HEK293T (cell line): ENCODE data around the gene GPR25.

Experiments used
- CTCF ChIA-PET: fragments of 350-600 bp; formaldehyde crosslinking; extraction: SDS; loops from one replicate; lab custom pipeline; 2021; ENCODE audit warnings: antibody characterized with exemption, inconsistent platforms; lab: Yijun Ruan, JAX
- POLR2A ChIA-PET: fragments of 350-600 bp; formaldehyde crosslinking; extraction: SDS; loops from one replicate; lab custom pipeline; 2020; ENCODE audit warnings: antibody characterized with exemption, inconsistent platforms; lab: Yijun Ruan, JAX
- DNase-seq: peaks from one replicate; pipeline ENCODE4 v3.0.0; 2012; ENCODE audit warnings: mixed read lengths; ENCODE audit errors: extremely low spot score
- ARNT ChIP-seq: fragments of 450-650 bp; IDR thresholded peaks from 2 replicates; pipeline ENCODE4 v1.6.1; 2017; ENCODE audit warnings: mild to moderate bottlenecking
- BHLHE40 ChIP-seq: fragments of 450-650 bp; IDR thresholded peaks from 2 replicates; pipeline ENCODE4 v1.6.1; 2016; ENCODE audit warnings: mild to moderate bottlenecking, moderate library complexity, borderline replicate concordance
- CTBP1 ChIP-seq: fragments of 450-650 bp; IDR thresholded peaks from 2 replicates; pipeline ENCODE4 v1.6.1; 2016; ENCODE audit warnings: borderline replicate concordance
- ELF4 ChIP-seq: fragments of 450-650 bp; IDR thresholded peaks from 2 replicates; pipeline ENCODE4 v1.6.1; 2017; ENCODE audit warnings: antibody characterized with exemption
- FOXA1 ChIP-seq: fragments of 450-650 bp; IDR thresholded peaks from 2 replicates; pipeline ENCODE4 v1.6.1; 2016; ENCODE audit warnings: mild to moderate bottlenecking
- FOXK2 ChIP-seq: fragments of 450-650 bp; IDR thresholded peaks from 2 replicates; pipeline ENCODE4 v1.6.1; 2016; ENCODE audit warnings: mild to moderate bottlenecking
- FOXM1 ChIP-seq: fragments of 450-650 bp; IDR thresholded peaks from 2 replicates; pipeline ENCODE4 v1.6.1; 2017; ENCODE audit warnings: mild to moderate bottlenecking, borderline replicate concordance
- HDGF ChIP-seq: fragments of 450-650 bp; IDR thresholded peaks from 2 replicates; pipeline ENCODE4 v1.6.1; 2017; ENCODE audit warnings: antibody characterized with exemption, borderline replicate concordance
- L3MBTL2 ChIP-seq: fragments of 450-650 bp; conservative IDR thresholded peaks from 2 replicates; pipeline ENCODE4 v1.6.1; 2016; ENCODE audit warnings: mild to moderate bottlenecking
- LEF1 ChIP-seq: fragments of 450-650 bp; IDR thresholded peaks from 2 replicates; pipeline ENCODE4 v1.6.1; 2017; ENCODE audit warnings: mild to moderate bottlenecking, borderline replicate concordance
- NFRKB ChIP-seq: fragments of 450-650 bp; IDR thresholded peaks from 2 replicates; pipeline ENCODE4 v1.6.1; 2016; ENCODE audit warnings: mild to moderate bottlenecking, moderate library complexity
- PKNOX1 ChIP-seq: fragments of 450-650 bp; IDR thresholded peaks from 2 replicates; pipeline ENCODE4 v1.6.1; 2016
- SP1 ChIP-seq: fragments of 450-650 bp; IDR thresholded peaks from 2 replicates; pipeline ENCODE4 v1.6.1; 2017
- SUZ12 ChIP-seq: fragments of 450-650 bp; IDR thresholded peaks from 2 replicates; pipeline ENCODE4 v1.6.1; 2016; ENCODE audit warnings: mild to moderate bottlenecking
- TARDBP ChIP-seq: fragments of 450-650 bp; IDR thresholded peaks from 2 replicates; pipeline ENCODE4 v1.6.1; 2016
- ZNF384 ChIP-seq: fragments of 450-650 bp; IDR thresholded peaks from 2 replicates; pipeline ENCODE4 v1.6.1; 2016

GPR25 gene

DNA sequence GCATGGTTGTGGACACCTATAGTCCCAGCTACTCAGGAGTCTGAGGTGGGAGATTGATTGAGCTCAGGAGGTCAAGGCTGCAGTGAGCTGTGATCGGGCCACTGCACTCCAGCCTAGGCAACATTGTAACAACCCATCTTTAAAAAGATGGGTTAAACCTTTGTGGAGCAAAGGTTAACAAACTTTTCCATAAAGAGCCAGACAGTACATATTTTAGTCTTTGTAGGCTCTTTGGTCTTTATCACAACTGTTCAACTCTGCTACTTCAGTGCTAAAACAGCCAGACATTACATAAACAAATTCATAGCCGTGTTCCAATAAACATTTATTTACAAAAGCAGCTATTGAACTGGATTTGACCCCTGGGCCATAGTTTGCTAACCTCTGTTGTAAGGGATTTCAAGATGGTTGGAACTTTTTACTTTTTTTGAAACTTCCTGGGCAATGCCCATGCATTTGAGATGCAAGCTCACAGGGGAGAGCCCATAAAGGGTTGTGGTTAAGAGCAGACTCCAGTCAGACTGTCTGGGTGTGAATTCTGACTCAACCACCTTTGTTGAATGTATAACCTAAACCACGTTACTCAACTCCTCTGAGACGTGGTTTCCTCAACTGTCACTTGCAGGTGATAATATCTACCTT lies 32.8 kb downstream of the GPR25 start:
- ChIA-PET POLR2A (no interaction called here), CTCF (no interaction called here)
- no peak for TF ChIP-seq TARDBP
- DNase-seq, result no peak

DNA sequence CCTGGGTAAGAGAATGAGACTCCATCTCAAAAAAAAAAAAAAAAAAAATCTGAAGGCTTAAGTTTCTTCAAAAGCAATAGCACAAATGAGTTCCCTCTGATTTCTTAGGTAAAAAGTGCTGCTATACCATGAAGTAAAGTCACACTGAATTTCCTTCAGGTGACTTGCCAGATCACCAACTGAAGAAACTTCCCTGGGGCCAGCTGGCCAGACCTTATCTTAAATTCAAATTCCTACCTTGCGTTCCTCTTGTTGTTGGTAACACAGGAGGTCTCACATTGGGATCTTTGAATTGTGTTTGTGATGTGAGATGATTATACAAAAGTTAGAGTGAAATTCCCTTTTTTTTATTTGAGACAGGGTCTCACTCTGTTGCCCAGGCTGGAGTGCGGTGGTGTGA lies 33.7 kb downstream of the GPR25 start:
- POLR2A ChIA-PET, result no interaction called here
- no peak for TF ChIP-seq L3MBTL2
- no peak for TF ChIP-seq FOXA1
- TF ChIP-seq SUZ12, result no peak
- CTCF ChIA-PET, result interaction anchor here (1.2 kb wide), 1 partner anchor 65 kb away, joined by 3 read pairs; no protein-coding TSS in a partner anchor
- no peak for DNase-seq

DNA sequence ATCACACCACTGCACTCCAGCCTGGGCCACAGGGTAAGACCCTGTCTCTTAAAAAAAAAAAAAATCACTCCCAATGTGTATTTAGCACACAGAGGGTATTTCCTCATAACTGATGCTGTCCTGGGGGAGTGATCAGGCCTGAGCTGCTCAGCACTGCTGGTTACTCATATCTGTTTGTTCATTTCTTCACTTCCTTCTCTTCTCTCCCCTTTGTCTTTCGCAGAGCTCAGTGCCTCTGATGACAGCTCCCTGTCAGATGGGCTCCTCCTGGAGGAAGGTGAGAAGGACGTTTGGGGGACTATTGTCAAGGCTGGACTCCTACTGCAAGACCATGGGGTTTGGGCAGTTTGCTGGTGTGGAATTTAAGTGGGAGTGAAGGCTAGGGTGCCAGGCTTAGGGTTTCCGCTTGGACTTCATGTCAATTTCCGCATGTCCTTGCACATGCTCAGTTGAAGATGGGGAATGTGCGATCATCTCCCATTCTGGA lies 34.9 kb downstream of the GPR25 start:
- DNase-seq, result no peak
- ChIA-PET POLR2A (no interaction called here), CTCF (interaction anchor here (1.2 kb wide), 1 partner anchor 64 kb away, joined by 3 read pairs; no protein-coding TSS in a partner anchor)
- TF ChIP-seq ZNF384 (no peak), NFRKB (no peak), PKNOX1 (no peak), ARNT (no peak), FOXM1 (no peak), ELF4 (no peak), TARDBP (no peak), L3MBTL2 (no peak), LEF1 (no peak), BHLHE40 (no peak), FOXA1 (no peak), FOXK2 (no peak), SP1 (no peak), SUZ12 (no peak), CTBP1 (no peak), HDGF (no peak)

GRCh38 chr1:200908191-200908868 lies 35.5 kb downstream of the GPR25 start:
- ChIA-PET CTCF (interaction anchor here (0.6 kb wide), 1 partner anchor 213 kb away, joined by 3 read pairs; no protein-coding TSS in a partner anchor), POLR2A (no interaction called here)
- no peak for DNase-seq
- TF ChIP-seq TARDBP, result no peak
- no peak for TF ChIP-seq CTBP1
- no peak for TF ChIP-seq FOXM1
- no peak for TF ChIP-seq BHLHE40
- no peak for TF ChIP-seq SUZ12
- TF ChIP-seq FOXA1, result no peak
- TF ChIP-seq NFRKB, result no peak
- no peak for TF ChIP-seq ARNT
- TF ChIP-seq HDGF, result no peak

DNA sequence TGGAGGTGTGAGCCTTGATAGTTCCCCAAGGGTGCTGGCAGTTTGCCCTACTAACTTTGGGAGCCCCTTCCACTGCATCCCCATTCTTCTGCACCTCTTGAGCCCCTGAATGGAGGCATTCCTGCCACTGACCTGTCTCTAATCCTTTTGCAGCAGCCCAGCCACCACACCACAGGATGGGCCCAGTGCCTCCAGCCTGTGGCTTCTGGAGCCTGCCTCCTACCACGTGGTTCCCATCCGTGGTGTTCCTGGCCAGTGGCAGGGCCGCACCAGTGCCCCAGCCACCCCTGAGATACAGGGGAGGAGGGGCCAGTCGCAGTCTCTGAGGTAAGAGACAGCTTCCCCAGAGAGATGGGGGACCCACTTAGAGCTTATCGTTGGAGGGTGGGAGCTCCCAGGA lies 36.3 kb downstream of the GPR25 start:
- DNase-seq, result no peak
- POLR2A ChIA-PET, result no interaction called here
- no peak for TF ChIP-seq FOXA1
- TF ChIP-seq SUZ12, result no peak
- TF ChIP-seq NFRKB, result no peak
- no peak for TF ChIP-seq HDGF
- no peak for TF ChIP-seq ARNT
- TF ChIP-seq LEF1, result no peak
- TF ChIP-seq PKNOX1, result no peak
- no peak for TF ChIP-seq BHLHE40
- TF ChIP-seq L3MBTL2, result no peak
- no peak for TF ChIP-seq CTBP1
- no peak for TF ChIP-seq FOXM1
- CTCF ChIA-PET, result interaction anchor here (0.6 kb wide), 1 partner anchor 212 kb away, joined by 3 read pairs; no protein-coding TSS in a partner anchor

DNA sequence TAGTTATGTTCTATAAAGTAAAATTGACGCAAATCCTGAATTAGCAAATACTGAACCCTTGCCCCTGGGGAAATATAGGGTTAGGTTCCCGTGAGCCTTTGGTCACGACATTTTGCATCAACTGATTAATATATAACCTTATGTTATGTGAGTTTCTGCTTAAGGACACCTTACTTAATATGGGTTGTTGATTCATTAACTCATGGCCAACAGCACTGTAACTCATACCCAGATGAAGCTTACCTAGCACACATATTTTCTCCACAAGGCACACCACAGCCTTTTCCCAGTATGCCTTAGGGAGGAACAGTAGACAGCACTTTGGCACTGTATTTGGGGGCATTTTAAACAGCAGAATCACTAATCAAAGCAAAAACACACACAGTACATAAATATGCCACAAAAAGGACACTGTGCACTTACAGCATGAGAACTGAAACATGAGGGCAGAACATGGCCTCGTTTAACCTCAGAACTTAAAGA lies 37.0 kb downstream of the GPR25 start:
- DNase-seq, result no peak
- ChIA-PET CTCF (no interaction called here), POLR2A (no interaction called here)
- TF ChIP-seq PKNOX1 (no peak), ELF4 (no peak), ZNF384 (no peak), ARNT (no peak), SUZ12 (no peak), FOXK2 (no peak), CTBP1 (no peak), L3MBTL2 (no peak), LEF1 (no peak), FOXM1 (no peak), NFRKB (no peak), HDGF (no peak), FOXA1 (no peak), BHLHE40 (no peak), SP1 (no peak), TARDBP (no peak)
